HG02870 (cell line): ENCODE data around the gene VPS35L.
"Not testable (repeated sequence)": the region's sequence is repeated elsewhere in the genome, so short reads cannot be mapped to it uniquely, and the experiment has no call there.

Experiments used
- ATAC-seq: cut with Tn5 transposase; IDR thresholded peaks from one replicate; pipeline ENCODE4 v1.9.1; 2021; ENCODE audit warnings: mild to moderate bottlenecking, moderate library complexity; ENCODE audit not compliant: unreplicated experiment

The VPS35L gene

DNA sequence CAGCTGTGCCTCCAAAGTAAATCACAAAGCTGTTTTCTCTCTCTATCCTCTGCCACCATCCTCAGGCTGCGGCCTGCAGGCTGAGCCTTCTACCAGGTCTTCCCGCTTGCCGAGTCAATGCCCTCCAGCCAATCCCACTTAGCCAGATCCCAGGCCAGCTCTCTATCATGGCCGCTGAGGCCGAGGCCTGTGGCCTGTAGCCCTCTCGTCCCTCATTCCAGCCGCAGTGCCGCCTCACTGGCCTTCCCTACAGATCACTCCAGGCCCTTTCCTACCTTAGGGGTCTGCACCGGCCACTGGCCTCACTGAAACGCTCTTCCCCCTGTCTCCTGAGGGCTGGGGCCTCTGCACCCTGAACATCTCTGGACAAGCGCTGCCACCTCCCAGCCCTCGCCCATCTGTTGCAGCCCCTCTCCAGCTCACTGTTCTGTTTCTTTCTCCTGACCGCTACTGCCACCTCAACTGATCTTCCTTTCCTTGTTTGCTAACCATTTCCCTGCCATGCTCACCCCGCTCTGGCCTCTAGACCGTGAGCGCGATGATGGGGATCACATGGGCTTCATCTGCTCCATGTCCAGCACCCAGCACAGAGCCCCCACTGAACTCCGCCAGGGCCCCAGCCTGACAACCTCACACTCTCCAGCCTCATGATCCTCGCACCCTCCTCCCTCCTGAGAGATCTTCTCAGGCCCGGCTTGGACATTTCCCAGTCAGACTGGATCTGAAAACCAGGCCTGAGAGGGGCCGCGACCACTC is 154.1 kb downstream of the VPS35L start:
- ATAC-seq, result no peak

DNA sequence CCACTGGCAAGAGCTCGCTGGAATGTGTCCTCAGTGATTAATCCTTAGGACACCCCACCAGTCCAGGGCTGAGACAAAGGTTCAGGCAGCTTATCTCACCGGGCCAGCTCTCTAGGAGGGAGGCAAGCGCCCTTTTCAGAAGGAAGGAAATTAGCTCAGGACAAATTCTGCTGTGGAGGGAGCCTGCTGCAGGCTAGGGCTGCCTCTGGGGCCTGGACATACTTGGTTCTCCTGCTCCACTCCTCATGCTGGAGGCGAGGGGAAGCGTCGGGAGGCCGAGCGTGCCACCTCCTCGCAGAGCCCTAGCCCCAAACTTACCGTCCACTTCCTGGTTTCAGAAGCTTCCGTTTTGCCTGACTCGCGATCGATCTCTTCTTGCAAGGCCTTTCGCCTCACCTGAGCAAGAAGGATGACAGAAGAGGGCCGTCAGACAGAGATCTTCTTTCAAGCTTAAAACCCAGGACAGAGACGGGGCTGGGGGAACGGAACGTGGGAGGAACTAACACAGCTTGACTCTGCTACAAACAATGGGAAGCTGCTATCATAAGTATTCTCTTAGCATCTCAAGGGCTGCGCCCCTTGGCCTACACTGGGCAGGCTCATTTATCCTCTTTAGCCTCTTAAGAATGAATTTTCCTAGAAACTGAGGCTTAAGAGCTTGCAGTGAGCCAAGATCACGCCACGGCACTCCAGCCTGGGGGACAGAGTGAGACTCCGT is 154.8 kb downstream of the VPS35L start:
- ATAC-seq, result no peak

DNA sequence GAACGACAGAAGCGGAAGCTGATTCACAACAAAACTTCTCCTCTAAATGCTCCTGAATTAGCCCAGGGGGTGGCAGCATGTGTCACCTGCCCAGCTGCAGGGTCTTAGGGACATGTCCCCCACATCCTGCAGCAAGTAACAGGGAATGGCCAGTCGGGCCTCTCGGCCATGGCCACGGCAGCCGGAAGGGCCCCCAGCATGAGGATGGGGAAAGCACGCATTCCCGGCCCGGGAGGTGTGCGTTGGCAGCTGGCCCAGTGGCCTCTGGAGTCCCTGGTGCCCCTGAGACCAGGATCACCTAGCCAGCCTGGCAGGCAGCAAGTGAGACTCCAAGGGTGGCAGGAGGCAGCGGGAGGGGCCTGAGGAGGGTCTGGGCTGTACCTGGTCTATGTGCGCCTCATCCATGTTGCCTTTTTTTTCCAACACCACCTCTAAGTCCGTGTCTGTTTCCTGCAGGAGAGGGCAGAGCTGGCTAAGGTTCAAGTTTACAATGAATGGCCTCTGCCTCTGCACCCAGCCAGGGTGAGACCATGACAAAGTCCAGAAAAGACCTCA is 155.6 kb downstream of the VPS35L start:
- ATAC-seq, result no peak

DNA sequence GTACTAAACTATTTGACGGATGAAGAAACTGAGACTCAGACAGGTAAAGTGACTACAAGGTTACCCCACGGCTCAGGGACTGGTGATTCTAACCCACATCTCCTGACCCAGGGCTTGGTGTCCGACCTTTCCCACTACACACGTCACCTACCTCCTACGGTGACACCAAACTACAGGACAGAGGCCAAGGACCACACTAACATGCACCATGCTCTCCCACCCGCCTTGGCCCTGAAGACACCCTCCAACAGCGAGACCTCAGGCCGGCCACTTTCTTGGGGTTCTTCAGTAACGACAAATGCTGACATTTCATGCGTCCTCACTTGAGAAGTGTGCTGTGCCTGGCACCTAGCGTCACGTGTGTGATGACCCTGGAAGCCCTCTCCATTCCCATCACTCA is 156.1 kb downstream of the VPS35L start:
- no peak for ATAC-seq

DNA sequence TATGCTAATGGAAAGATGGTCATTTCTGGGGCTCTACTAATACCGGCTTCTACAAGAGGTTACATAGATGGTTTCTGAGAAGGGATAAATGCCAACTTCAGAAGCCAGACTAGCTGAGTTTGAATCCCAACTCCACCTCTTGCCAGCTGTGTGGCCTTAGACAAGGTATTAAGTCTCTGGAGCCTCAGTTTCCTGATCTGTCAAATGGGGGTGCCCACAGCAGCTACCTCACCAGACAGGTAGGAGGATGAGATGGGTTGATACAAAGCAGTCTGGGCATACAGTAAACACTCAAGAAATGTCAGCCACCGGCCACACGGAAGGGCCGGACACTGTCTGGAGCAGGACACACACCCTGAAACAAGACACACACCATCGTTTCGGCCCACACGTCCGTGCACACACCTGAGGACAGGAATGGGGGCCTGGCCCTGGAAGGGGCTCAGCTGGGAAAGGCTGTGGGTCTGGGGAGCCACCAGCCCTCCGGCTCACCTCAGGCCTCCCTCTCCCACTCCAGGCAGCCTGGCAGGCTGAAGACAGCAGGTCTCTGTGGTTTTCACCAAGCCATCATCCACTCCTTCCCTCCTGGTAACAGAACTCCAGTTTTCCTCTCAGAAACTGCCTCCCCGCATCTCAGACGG is 157.0 kb downstream of the VPS35L start:
- ATAC-seq, result no peak

DNA sequence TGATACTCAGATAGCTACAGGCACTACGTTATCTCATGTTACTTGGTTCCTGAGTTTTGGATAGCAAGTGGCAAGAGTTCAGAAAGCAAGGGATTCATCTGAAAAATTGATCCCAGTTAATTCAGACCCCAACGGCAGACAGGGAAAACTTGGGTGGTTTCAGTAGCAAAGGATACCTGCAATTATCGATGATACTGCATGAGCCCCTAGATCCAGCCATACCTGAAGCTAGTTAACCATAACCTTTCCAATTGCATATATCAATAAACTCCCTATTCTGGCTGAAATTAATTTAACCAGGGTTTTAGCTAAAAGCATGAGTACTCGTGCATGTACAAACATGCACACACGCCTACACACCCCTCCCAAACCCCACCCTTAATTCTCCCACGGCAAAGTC is 158.2 kb downstream of the VPS35L start:
- no peak for ATAC-seq

DNA sequence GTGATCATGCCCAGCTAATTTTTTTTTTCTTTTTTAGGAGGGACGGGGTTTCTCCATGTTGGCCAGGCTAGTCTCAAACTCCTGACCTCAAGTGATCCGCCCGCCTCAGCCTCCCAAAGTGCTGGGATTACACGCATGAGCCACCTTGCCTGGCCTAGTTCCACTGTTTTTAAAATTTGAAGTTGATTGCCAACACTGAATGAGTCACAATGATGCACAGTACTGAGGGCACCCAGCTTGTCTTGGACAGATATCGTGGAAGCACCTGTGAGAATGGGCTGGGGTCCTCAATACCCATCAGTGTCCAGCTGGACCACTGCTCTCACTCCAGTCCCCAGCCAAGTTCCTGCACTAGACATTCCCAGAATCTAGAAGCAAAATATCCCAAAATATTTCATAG is 160.1 kb downstream of the VPS35L start:
- no peak for ATAC-seq

DNA sequence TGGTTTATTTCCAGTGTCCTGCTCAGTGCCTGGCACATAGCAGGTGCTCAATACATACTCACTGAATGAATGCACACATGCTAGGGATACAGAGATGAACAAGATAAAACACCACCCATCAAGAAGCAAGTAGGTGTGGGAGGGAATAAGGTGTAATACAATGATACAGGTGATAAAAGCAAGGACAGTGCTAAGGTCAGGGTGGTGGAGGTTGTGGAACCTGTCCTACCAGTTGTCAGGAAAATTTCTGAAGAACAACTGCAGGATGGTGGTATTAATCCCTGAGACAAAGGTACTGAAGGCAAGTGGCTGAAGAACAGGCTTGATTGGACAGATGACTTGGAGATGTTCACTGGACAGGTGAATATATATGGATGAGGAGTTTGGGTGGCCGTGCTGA is 160.7 kb downstream of the VPS35L start:
- ATAC-seq, result no peak

DNA sequence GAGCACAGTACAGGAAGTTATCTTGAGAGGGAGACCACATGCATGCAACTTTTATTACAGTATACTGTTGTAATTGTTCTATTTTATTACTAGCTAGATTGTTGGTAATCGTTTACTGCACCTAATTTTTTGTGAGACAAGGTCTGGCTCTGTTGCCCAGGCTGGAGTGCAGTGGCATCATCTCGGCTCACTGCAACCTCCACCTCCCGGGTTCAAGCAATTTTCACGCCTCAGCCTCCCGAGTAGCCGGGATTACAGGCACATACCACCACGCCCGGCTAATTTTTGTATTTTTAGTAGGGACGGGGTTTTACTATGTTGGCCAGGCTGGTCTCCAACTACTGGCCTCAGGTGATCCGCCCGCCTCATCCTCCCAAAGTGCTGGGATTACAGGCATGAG is 161.2 kb downstream of the VPS35L start:
- not testable (repeated sequence) for ATAC-seq

DNA sequence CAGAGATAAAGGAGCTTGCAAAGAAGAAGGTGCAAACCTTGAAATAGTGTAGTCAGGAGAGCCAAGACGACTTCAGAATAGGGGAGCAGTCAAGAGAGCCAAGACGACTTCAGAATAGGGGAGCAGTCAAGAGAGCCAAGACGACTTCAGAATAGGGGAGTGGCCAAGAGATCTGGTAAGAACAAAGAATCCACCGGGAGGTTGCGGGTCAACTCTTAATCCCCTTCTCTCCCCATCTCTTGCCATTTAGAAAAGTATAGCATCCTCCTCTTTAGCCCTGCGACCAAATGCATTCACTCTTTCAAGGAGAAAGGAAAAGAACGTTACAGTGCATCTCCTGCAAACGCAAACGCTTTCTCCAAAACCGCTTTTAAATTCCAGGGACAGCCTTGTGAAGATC is 161.8 kb downstream of the VPS35L start:
- no peak for ATAC-seq

DNA sequence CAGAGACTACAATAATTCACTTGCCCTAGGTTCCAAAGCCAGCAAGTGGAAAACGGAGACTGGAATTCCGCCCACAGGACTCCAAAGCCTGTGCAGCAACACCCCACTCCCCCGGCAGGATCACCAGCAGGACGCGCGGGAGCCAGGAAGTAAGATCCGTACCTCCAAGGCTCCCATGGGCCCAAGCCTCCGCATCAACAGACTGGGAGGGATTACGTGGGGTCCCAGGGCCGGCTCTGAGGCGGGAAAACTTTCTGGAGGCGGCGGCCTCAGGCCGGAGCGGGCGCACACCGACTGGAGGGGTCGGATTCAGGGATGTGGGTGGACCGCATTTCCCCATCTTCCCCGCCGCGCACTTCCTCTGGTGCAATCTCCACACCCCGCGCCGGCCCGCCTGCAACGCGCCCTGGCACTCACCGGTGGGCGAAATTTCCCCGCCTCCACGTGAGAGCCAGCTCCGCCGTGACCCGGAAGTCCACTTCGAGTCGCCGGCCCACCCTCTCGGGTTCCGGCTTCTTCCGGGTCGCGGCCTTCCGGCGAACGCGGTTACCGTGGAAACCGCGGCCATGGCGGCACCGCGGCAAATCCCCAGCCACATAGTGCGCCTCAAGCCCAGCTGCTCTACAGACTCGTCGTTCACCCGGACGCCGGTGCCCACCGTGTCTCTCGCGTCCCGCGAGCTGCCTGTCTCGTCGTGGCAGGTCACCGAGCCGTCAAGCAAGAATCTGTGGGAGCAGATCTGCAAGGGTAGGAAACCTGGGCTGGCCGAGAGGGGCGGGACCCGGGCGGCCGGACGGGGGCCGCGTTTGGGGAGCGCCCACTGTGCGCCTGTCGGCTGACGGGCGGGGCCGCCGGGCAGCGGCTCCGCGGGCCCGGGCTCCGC is 162.5 kb downstream of the VPS35L start, which contains the start of the genes IQCK and KNOP1:
IQCK (plus strand) TSS at position 531 of the 883 bp plus-strand sequence; CDS start at position 567, 36 bp downstream.
KNOP1 (minus strand) TSS at position 487 of the 883 bp plus-strand sequence. CDS start 3,192 bp downstream, outside the sequence.
- ATAC-seq, result peak; percentile 87

DNA sequence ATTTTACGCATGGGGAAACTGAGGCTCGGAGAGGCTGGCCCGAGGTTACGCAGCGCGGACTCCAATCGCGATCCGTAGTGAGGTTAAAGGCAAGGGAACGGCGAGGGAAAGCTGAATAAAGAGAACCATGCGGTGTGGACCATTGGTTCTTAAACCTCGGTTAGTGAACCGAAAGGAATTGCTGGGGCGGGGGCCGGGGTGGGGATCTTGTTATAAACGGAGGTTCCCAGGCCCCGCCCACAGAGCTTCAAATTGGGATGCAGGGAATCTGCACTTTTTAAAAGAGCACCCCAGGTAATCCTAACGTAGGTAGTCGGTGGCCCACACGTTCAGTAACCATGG is 163.1 kb downstream of the VPS35L start:
- no peak for ATAC-seq

DNA sequence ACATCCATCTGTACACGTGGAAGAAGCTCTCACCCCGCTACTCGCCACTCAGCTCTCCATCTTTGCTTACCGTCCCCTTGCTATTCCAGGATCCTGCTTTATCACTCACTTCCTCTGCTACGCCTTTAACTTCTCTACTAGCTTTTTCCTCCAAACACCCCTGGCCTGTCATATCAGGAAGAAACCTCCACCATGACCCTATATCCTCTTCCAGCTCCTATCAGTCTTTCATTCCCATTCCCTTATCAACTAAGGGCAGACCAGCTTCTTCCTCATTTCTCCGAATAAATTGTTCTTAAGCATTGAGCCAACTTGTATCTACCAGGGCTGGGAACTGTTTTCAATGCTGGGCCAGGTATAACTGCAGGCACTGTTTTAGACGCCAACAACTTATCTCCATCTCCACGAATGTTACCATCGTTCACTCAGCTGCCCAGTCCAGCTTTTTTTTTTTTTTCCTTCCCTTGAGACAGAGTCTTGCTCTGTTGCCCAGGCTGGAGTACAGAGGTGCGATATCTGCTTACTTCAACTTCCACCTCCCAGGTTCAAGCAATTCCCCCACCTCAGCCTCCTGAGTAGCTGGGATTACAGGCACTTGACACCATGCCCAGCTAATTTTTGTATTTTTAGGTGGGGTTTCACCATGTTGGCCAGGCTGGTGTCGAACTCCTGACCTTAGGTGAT is 166.9 kb downstream of the VPS35L start:
- ATAC-seq, result no peak

DNA sequence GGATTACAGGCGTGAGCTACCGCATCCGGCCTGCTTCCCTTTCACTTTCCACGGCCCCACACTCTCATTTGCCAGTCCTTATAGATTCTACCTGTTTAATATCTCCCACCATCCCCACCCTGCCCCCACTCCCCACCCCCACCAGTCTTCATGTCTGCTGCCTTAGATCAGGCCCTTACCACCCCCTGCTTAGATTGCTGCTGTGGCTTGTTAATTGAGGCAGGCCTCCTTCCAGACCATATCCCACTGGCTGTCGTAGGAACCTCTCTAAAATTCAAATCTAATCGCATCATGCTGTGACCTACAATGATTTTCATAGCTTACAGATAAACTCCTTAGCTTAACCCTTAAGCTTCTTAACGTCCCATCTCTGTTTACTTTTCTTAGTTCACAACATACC is 167.5 kb downstream of the VPS35L start:
- no peak for ATAC-seq

DNA sequence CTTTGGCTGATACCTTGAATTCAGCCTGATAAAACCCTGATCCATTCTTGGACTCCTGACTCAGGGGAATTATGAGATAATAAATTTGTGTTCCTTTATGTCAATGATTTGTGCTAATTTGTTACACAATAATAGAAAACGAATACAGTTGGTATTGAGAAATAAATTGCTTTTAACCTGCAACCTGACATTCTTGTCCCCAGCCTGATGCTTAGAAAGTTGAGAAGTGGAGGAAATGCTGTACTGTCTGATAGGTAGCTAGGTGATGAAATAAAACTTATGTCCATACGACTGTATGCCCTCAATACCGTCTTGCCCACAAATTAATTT is 173.1 kb downstream of the VPS35L start:
- ATAC-seq, result no peak

DNA sequence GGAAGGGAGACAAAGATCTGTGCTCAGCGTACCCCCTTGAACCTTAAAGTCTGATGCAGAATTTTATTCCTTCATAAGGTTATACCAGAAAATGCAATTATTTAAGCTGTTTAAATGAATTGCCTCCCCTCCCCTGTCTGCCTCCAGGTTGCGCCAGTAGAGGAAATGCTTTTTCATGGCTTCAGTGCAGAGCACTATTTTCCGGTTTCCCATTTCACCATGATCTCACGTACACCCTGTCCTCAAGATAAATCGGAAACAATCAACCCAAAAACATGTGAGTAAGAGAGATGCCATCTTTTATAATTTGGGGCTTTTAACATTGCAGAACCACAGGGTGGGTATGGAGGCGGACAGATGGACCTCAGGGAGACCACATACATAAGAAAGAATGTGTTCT is 178.0 kb downstream of the VPS35L start:
- no peak for ATAC-seq

DNA sequence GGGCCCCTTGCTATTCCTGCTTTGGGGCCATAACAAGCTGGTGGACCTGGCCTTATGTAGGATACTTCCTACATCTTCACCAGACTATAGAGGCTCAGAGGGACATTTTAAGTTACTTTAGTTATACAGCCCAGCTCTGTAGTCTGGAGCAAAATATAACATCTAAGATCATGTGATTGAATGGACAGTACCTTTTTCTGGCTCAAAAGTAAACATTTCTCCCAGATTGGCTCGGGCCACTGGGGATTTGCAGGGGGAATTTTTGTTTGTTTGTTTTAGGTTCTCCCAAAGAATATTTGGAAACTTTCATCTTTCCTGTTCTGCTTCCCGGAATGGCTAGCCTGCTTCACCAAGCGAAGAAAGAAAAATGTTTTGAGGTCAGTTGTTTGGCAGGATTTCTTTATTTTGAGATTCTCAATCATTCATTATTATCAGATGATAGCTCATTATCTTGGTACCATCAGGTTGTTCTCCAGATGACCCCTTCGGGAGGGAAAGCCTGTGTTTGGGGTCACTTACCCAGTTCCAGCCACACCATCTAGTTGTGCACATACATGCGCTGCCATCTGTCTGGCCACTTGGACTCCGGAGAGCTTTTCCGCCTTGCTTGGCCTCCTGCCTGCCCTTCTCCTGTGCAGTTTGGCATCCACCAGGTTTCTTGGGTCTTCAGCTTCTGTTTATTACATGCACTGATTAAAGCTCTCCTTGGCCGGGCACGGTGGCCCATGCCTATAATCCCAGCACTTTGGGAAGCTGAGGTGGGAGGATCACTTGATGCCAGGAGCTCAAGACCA is 179.8 kb downstream of the VPS35L start:
- no peak for ATAC-seq

DNA sequence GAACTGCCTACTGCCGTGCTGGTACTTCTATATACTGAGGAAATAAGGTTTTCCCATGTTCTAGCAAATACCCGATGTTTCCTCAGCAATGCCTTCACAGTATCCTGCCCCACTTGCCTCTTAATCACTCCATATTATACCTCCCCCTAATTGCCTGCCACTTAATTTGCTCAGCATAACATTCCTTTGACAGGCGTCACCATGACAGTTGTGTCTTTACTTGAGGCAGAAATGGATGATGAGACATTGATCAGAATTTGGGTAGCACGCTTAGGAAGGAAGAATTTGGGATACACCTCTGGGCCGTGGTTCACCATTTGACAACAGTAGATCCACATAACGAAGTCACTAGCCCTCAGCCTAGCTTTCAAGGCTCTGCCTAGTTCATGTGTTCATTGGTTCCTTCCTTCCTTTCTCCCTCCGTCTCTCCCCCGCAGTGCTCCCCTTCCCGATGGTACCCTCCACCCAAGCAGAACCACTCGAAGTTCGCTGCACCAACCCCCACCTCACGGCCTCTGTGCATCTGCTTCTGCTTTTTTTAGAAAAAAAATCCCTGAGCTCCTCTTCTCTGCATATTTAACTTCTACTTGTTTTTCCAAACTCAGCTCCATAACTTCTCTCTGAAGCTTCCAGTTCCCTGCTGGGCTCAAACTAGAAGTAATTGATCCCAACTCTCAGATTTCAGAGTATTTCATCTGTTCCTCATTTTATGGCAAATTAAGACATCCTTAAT is 182.0 kb downstream of the VPS35L start:
- ATAC-seq, result no peak

DNA sequence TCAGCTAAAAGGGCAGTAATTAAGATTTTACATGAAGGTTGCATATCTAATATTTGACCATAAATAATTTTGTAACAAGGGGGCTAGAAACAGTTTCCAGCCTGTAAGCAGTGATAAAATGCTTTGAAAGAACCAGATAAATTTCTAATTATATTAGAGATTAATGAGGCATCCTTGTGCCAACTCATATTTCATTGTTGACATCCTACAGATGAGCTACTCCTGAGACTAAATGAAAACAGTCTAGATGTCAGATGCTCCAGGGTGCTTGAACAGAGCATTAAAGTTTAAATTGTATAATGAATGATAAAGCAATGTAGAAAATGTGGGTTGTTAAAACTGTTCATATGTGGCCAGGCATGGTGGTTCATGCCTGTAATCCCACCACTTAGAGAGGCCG is 185.9 kb downstream of the VPS35L start:
- ATAC-seq, result no peak
